A549 (cell line): ENCODE measurements around the gene DNMT3L. TPM values are rescaled to one million over a fixed set of nuclear protein-coding genes. Genes with fewer than 3 reads are reported as not detected.

Experiments used
- ATAC-seq, 2 experiments: fragments of 200-7000 bp in 1 of 2; fragments of >200 bp in 1 of 2; cut with Nextera tagmentation in 1 of 2; cut with Tn5 transposase in 1 of 2; 3 replicates each; pipeline versions ENCODE4 v1.8.0 to v1.9.1; 2018 to 2020; ENCODE audit warnings: mild to moderate bottlenecking in 1 of 2, moderate library complexity in 1 of 2
- CTCF ChIA-PET: fragments of 300-600 bp; sonication (Branson Sonifier 250); formaldehyde crosslinking; extraction: SDS; loops from one replicate; lab custom pipeline; 2021; ENCODE audit warnings: antibody characterized with exemption, inconsistent platforms; lab: Yijun Ruan, JAX
- POLR2A ChIA-PET: fragments of 350-600 bp; formaldehyde crosslinking; extraction: SDS; loops from one replicate; lab custom pipeline; 2021; ENCODE audit warnings: antibody characterized with exemption, inconsistent platforms; lab: Yijun Ruan, JAX
- DNase-seq, 2 experiments: peaks; one replicate each; pipeline versions ENCODE4 v3.0.0 to v3.0.0-alpha.2; 2011 to 2016; ENCODE audit warnings: low read depth in 1 of 2, low spot score in 1 of 2
- FAIRE-seq: peaks from 2 replicates; lab custom pipeline; 2011; peaks lifted over from hg19 to GRCh38; lab: Jason Lieb, UNC
- H3K27ac ChIP-seq, 2 experiments: fragments of >200 bp; sonication (Bioruptor Twin); formaldehyde crosslinking; 3 replicates each; pipeline ENCODE4 v1.5.1; 2016 to 2017
- H3K4me1 ChIP-seq: fragments of >200 bp; sonication (Bioruptor Twin); formaldehyde crosslinking; 3 replicates; pipeline ENCODE4 v1.6.1; 2016
- H3K4me2 ChIP-seq: fragments of >200 bp; sonication (Bioruptor Twin); formaldehyde crosslinking; 3 replicates; pipeline ENCODE4 v1.6.1; 2016
- H3K4me3 ChIP-seq: fragments of >200 bp; sonication (Bioruptor Twin); formaldehyde crosslinking; 3 replicates; pipeline ENCODE4 v1.5.1; 2016
- H3K9me3 ChIP-seq: fragments of >200 bp; sonication (Bioruptor Twin); formaldehyde crosslinking; 3 replicates; pipeline ENCODE4 v1.6.1; 2016
- BCL3 ChIP-seq: fragments of >200 bp; sonication (Bioruptor Twin); formaldehyde crosslinking; IDR thresholded peaks from 3 replicates; pipeline ENCODE4 v1.6.1; 2016
- CBX8 ChIP-seq: fragments of 200-600 bp; sonication (generic); IDR thresholded peaks from 2 replicates; pipeline ENCODE4 v1.6.1; 2016
- EP300 ChIP-seq, 2 experiments: fragments of >200 bp; sonication (Bioruptor Twin); formaldehyde crosslinking; IDR thresholded peaks; 2 replicates in 1 of 2; 3 replicates in 1 of 2; pipeline ENCODE4 v1.6.1; 2016 to 2017
- FOSL2 ChIP-seq, 2 experiments: fragments of 450-650 bp in 1 of 2; fragments of >200 bp in 1 of 2; sonication (Bioruptor Twin) in 1 of 2; formaldehyde crosslinking; IDR thresholded peaks; 2 replicates each; pipeline versions ENCODE4 v1.5.0 to v1.6.1; 2016 to 2020; ENCODE audit warnings: mild to moderate bottlenecking in 1 of 2, moderate library complexity in 1 of 2
- FOXS1 ChIP-seq: fragments of 250-450 bp; sonication (Bioruptor Pico); IDR thresholded peaks from 2 replicates; pipeline ENCODE4 v1.5.0; 2020; ENCODE audit warnings: mild to moderate bottlenecking, moderate library complexity
- GATA3 ChIP-seq: IDR thresholded peaks from 2 replicates; pipeline ENCODE4 v1.6.1; 2012; ENCODE audit warnings: borderline replicate concordance
- HDAC2 ChIP-seq: fragments of 200-600 bp; sonication (generic); IDR thresholded peaks from 2 replicates; pipeline ENCODE4 v1.6.1; 2016
- HOXB5 ChIP-seq: fragments of 250-450 bp; sonication (Bioruptor Pico); IDR thresholded peaks from 2 replicates; pipeline ENCODE4 v1.5.0; 2020; ENCODE audit warnings: mild to moderate bottlenecking, moderate library complexity
- KDM1A ChIP-seq: fragments of 200-600 bp; sonication (generic); IDR thresholded peaks from 2 replicates; pipeline ENCODE4 v1.6.1; 2016; ENCODE audit warnings: low read depth, mild to moderate bottlenecking
- MAX ChIP-seq: IDR thresholded peaks from 2 replicates; pipeline ENCODE4 v1.6.1; 2012
- MYC ChIP-seq: IDR thresholded peaks from 2 replicates; pipeline ENCODE4 v1.6.1; 2012; ENCODE audit warnings: mild to moderate bottlenecking, inconsistent platforms, low read length, improper control_type of control experiment, borderline replicate concordance
- NFE2L2 ChIP-seq: fragments of 150-350 bp; conservative IDR thresholded peaks from 2 replicates; pipeline ENCODE4 v1.6.1; 2014; ENCODE audit warnings: low read length
- NPAS2 ChIP-seq: fragments of 250-450 bp; sonication (Bioruptor Pico); IDR thresholded peaks from 2 replicates; pipeline ENCODE4 v1.8.0; 2022; ENCODE audit warnings: mild to moderate bottlenecking, moderate library complexity, borderline replicate concordance
- NR3C1 ChIP-seq: fragments of >200 bp; sonication (Bioruptor Twin); formaldehyde crosslinking; IDR thresholded peaks from 3 replicates; pipeline ENCODE4 v1.6.1; 2017
- RAD21 ChIP-seq, 2 experiments: fragments of >200 bp in 1 of 2; sonication (Bioruptor Twin) in 1 of 2; formaldehyde crosslinking in 1 of 2; IDR thresholded peaks in 1 of 2; conservative IDR thresholded peaks in 1 of 2; 2 replicates in 1 of 2; 3 replicates in 1 of 2; pipeline ENCODE4 v1.6.1; 2012 to 2018; ENCODE audit warnings: inconsistent platforms in 1 of 2
- RCOR1 ChIP-seq: fragments of 150-350 bp; IDR thresholded peaks from 2 replicates; pipeline ENCODE4 v1.6.1; 2014; ENCODE audit warnings: antibody characterized with exemption, low read length, low read depth
- RNF2 ChIP-seq: fragments of 200-600 bp; sonication (generic); IDR thresholded peaks from 2 replicates; pipeline ENCODE4 v1.6.1; 2016; ENCODE audit warnings: low read depth, mild to moderate bottlenecking, antibody characterized with exemption, moderate library complexity, borderline replicate concordance
- SMC3 ChIP-seq: fragments of >200 bp; sonication (Bioruptor Twin); formaldehyde crosslinking; IDR thresholded peaks from 3 replicates; pipeline ENCODE4 v1.6.1; 2018; ENCODE audit warnings: inconsistent platforms
- SREBF2 ChIP-seq: fragments of 450-650 bp; IDR thresholded peaks from 2 replicates; pipeline ENCODE4 v1.6.1; 2014; ENCODE audit warnings: mild to moderate bottlenecking, moderate library complexity
- USF2 ChIP-seq: fragments of 450-650 bp; IDR thresholded peaks from 2 replicates; pipeline ENCODE4 v1.6.1; 2014; ENCODE audit warnings: antibody characterized with exemption
- ZC3H11A ChIP-seq: fragments of 450-650 bp; IDR thresholded peaks from 2 replicates; pipeline ENCODE4 v1.6.1; 2014; ENCODE audit warnings: antibody characterized with exemption, mild to moderate bottlenecking
- WGBS: methylation state at CpG from one replicate; pipeline ENCODE4 v1.1.6; 2017; ENCODE audit errors: missing lambda C conversion rate; 5-methylcytosine and 5-hydroxymethylcytosine counted together
- polyA plus RNA-seq, 4 experiments: library from polyadenylated mRNA; depleted of rRNA in 3 of 4; stranded (reverse); fragments of >200 nt; fragmentation: RNase III in 1 of 4; extraction: RNeasy Plus Mini Kit Qiagen cat#74134 plus additional on column Dnase treatment in 1 of 4; gene quantifications; 2 replicates in 3 of 4; 3 replicates in 1 of 4; pipeline ENCODE4 v1.2.3, GENCODE V29; 2011 to 2017

DNMT3L gene
- polyA plus RNA-seq, 2 of the 4 experiments (the other 2 are of a cell fraction) = not detected

- no peak for DNase-seq
- ChIA-PET CTCF (interaction anchor here (0.9 kb wide), 1 partner anchor 35 kb away, joined by 4 read pairs; no protein-coding TSS in a partner anchor), POLR2A (no interaction called here)
- WGBS = no CpG with 5 or more reads among the region's 12 CpGs
- H3K4me1 ChIP-seq = no peaks in the 10 kb centered on the region
- no peak overlapping the region for H3K27ac ChIP-seq
- H3K4me2 ChIP-seq = no peak overlapping the region
- no peak for ATAC-seq
- no peak for TF ChIP-seq HDAC2
- H3K4me3 ChIP-seq = no peak overlapping the region
- H3K9me3 ChIP-seq = no peaks in the 10 kb centered on the region
- no peak for FAIRE-seq
Observed at GRCh38 chr21:44262338-44263056, 800 bp upstream of the DNMT3L start.

GRCh38 chr21:44260791-44261631, 686 bp downstream of the DNMT3L start:
- CTCF ChIA-PET = interaction anchor here (0.9 kb wide), 1 partner anchor 37 kb away, joined by 4 read pairs; no protein-coding TSS in a partner anchor
- TF ChIP-seq SREBF2 (no peak), BCL3 (no peak), USF2 (no peak), RCOR1 (no peak), FOXS1 (CRISPR knock-in tag) (no peak), GATA3 (no peak), NPAS2 (no peak), EP300 (IDR thresholded peaks at IDR 0.05) (no peak), NFE2L2 (no peak), HDAC2 (no peak), HOXB5 (CRISPR knock-in tag) (no peak), NR3C1 (no peak), RAD21 (conservative IDR thresholded peaks at IDR 0.05 in 1 of 2, IDR thresholded peaks at IDR 0.05 in 1 of 2) (no peak), KDM1A (no peak), SMC3 (no peak), MAX (no peak), ZC3H11A (no peak)
- WGBS = 39% methylated on average over 13 of the region's 19 CpGs
- H3K4me2 ChIP-seq = no peak overlapping the region
- H3K4me3 ChIP-seq = no peak overlapping the region
- FAIRE-seq = no peak
- POLR2A ChIA-PET = no interaction called here
- no peaks in the 10 kb centered on the region for H3K4me1 ChIP-seq
- no peak for ATAC-seq
- H3K9me3 ChIP-seq = no peaks in the 10 kb centered on the region
- no peak overlapping the region for H3K27ac ChIP-seq
- no peak for DNase-seq

GRCh38 chr21:44260066-44260465, 1.6 kb downstream of the DNMT3L start:
- TF ChIP-seq SMC3 (no peak), FOSL2 (IDR thresholded peaks at IDR 0.05) (no peak), FOSL2 (CRISPR knock-in tag; IDR thresholded peaks at IDR 0.05) (no peak), MYC (no peak), RNF2 (no peak), CBX8 (no peak)
- ChIA-PET POLR2A (no interaction called here), CTCF (no interaction called here)
- Histone ChIP-seq H3K9me3 (no peaks in the 10 kb centered on the region), H3K27ac (no peak overlapping the region), H3K4me1 (no peaks in the 10 kb centered on the region), H3K4me3 (no peak overlapping the region), H3K4me2 (no peak overlapping the region)
- FAIRE-seq (no peak), ATAC-seq (no peak), DNase-seq (no peak)
- WGBS = 3% methylated on average over 4 of the region's 4 CpGs
